GM19351 (cell line): ENCODE measurements around the gene SRP14.

Source experiments
- ATAC-seq: cut with Tn5 transposase; IDR thresholded peaks from one replicate; pipeline ENCODE4 v1.9.1; 2021; ENCODE audit warnings: mild to moderate bottlenecking, moderate library complexity; ENCODE audit not compliant: unreplicated experiment

Gene SRP14

DNA sequence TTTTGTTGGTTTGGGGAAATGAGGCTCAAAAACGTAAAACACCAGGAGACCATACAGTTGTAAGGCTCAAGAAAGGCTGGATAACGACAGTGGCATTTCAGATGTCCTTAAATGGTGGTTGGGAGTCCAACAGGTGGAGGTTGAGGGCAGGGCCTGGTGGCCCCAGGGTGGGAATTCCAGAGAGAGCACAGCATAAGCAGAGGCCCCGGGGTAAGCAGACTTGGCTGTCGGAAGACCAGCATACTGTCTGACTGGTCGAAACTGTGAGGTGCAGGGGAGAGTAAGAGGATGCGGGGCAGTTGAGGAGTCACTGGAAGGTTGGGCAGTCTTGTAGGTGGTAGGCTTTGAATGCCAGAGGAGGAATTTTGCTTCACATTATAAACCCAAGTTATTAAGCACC, 48.3 kb downstream of the SRP14 start:
- ATAC-seq: no peak

DNA sequence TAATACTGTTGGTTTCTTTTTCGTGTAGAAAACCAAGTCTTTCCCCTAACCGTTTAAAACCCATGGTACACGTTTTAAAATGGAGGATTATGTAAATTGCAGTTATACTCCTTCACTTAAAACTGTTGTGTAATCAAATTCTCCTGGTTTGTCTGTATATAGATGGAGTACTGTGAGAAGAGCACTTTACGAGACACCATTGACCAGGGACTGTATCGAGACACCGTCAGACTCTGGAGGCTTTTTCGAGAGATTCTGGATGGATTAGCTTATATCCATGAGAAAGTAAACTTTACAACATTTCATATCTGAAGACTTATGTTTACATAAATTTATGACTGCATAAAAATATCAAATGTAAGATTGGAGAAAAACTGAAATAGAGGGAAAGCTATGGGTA, 51.2 kb downstream of the SRP14 start:
- no peak for ATAC-seq
